Hippocampal formation (tissue), 2 donors: Measurements from ENCODE around the gene CCDC171.
"Not testable (repeated sequence)": the region's sequence is repeated elsewhere in the genome, so short reads cannot be mapped to it uniquely, and the experiment has no call there.

Experiments
- DNase-seq, 2 donors: peaks; one replicate each; lab custom pipeline; 2025; lab: John Stamatoyannopoulos, UW

The CCDC171 gene

DNA sequence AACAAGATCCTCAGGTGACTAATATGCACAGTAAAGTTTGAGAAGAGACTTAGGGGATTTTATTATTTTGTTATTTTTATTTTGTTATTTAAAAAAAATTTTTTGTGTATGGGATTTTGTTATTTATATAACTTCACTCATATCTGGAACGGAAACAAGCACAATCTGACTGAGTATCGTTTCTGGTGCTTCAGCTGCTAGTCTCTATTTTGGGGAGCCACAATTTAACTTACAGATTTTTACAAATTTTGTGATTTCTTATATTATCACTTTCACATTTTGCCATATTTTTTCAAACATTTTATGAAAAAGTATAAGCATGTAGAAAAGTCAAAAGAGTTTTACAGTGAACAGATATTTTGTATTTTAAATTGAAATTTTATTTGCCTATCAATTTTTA lies 208.7 kb downstream of the CCDC171 start:
- DNase-seq, result no peak

DNA sequence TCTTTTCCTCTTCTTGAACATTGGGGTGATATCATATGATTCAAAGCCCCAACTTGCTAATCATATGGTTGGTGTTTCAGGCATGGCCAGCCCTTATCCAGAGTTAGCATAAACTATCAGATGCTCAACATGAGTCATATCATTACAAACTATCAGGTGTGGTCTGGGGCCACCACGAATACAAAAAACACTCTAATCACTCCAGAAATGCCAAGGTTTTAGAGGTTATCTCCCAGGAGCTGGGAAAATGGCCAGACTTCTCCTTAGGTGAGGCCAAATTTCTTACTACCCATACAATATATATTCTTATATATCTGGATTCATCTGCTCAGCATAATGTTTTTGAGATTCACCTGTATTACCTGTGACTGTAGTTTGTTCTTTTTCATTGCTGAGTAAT lies 210.5 kb downstream of the CCDC171 start:
- DNase-seq, result no peak

DNA sequence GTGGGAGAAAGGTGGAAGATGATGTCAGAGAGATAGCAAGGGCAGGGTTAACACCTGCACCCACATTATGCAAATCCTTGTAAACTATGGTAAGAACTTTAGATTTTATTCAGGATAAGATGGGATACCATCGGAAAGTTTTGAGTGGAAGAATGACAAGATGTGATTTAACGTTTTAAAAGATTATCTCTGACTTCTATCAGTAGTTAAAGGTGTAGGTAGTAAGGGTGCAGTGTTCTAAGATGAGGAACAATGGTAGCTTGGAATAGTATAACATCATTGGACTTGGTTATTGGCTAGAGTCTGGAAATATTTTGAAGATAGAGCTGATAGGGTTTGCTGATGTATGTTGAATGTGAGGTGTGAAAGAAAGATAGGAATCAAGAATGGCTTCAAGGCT lies 211.3 kb downstream of the CCDC171 start:
- DNase-seq, result no peak

DNA sequence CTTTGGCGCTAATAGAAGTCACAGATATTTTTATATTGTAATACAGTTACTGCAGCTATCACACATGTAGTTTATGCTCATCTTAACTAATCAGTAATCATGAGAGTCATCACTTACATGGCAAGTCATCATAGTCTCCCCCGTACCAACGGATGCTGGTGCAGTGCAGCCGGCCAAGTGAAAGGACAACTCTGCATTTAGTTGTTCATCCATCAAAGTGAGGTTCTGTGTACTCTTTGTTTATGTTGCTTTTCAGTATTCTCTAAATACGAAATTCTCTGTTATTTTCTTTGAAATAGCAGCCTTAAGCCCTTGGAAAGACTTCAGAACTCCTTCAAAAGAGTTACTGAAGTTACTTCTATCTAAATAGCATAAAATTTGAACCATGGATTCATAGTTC lies 216.7 kb downstream of the CCDC171 start:
- DNase-seq, result no peak

DNA sequence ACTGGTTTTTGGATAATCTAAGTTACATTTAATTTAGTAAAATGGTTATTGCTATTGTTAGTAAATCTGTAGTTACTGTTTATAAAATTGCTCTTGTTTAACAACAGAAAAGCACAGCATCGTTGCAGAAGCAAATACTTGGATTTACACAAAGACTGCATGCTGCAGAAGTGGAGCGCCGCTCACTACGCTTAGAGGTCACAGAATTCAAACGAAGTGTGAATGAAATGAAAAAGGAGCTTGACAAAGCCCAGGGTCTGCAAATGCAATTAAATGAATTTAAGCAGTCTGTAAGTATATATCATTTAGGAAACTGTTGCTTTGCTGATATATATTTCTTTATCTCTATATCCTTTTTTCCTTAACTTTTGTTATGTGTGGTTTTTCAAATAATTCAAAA lies 226.0 kb downstream of the CCDC171 start:
- DNase-seq, result no peak

DNA sequence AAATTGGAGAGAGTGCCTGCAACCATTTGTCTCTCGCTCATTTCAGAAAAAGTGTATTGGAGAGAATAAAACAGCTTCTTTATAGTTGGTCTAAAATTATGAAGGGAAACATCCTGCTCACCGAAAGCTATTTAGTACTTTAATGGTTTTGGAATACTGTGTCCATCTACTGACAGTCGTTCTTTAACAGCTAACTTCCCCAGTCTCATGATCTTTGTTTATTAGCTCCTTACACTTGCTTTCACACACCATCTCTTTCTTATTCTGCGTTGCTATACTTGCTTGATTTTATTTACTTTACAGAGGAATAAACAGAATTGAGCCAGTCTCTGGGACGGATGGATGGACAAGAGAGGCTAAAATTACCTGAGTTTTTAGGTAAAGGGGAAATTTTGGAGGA lies 229.3 kb downstream of the CCDC171 start:
- no peak for DNase-seq

DNA sequence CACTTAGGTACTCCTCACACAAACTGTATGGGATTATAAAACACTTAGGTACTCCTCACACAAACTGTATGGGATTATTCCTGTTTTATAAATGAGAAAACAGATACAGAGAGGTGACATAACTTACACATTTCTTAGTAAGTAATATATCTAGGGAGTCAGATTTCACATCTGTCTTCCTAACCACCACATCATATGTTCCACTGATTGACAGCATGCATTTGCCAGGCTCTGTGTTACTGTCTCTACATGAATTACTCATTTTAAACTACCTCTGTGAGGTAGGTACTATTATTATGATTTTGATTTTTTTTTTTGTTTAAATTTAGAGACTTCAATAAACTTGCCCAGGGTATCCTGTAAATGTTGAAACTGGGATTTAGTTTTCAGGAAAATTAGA lies 232.7 kb downstream of the CCDC171 start:
- DNase-seq, result no peak

DNA sequence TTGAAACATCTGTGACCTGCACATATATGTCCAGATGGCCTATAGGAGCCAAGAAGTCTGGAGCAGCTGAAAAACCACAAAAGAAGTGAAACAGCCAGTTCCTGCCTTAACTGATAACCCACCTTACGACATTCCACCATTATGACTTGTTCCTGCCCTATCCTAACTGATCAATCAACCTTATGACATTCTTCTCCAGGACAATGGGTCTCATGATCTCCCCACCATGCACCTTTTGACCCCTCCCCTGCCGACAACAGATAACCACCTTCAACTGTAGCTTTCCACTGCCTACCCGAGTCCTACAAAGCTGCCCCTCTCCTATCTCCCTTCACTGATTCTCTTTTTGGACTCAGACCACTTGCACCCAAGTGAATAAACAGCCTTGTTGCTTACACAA lies 233.8 kb downstream of the CCDC171 start:
- DNase-seq, result no peak

DNA sequence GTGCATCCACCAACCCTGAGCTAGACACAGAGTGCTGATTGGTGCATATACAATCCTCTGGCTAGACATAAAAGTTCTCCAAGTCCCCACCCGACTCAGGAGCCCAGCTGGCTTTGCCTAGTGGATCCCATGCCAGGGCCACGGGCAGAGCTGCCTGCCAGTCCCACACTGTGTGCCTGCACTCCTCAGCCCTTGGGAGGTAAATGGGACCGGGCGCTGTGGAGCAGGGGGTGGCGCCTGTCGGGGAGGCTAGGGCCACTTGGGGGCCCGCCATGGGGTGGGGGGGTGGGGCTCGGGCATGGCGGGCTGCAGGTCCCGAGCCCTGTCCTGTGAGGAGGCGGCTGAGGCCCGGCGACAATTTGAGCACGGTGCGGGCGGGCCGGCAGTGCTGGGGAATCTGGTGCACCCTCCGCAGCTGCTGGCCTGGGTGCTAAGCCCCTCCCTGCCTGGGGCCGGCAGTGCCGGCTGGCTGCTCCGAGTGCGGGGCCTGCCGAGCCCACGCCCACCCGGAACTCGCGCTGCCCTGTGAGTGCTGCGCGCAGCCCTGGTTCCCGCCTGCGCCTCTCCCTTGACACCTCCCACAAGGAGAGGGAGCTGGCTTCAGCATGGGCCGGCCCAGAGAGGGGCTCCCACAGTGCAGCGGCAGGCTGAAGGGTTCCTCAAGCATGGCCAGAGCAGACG lies 257.5 kb downstream of the CCDC171 start:
- DNase-seq, result not testable (repeated sequence)

DNA sequence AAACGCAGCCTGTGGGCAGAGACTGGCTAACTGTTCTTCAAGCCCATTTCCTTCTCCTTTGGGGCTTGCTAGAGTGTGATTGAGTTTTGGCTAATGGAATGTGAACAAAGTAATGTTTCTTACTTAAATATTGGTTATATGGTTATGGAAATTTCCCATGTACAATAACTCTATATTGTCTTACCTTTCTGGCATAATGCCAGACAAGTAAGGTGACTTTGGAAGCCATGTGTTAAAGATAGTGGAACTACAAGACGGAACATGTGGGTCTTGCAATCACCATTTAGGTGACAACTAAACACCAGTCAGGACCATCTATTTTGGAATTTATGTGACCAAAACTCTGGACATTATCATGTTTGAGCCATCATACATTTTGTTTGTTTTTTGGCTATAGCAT lies 260.2 kb downstream of the CCDC171 start:
- no peak for DNase-seq

DNA sequence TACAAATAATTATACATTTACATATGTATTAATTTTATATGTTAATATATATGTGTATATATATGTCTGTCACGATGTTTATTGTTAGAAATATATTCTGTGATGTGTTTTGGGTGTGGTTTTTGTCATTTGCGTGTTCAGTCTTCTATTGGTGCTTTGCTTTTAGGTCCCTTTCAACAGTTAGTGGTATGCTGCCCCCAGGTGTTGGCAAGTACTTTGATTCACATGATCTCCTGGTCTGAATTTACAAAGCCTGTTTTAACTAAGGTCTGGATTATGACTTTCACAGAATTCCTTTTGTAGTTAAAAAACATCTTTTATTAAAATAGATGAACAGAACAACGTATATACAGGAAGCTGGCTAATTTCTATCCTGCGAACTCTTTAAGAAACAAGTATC lies 271.5 kb downstream of the CCDC171 start:
- no peak for DNase-seq

DNA sequence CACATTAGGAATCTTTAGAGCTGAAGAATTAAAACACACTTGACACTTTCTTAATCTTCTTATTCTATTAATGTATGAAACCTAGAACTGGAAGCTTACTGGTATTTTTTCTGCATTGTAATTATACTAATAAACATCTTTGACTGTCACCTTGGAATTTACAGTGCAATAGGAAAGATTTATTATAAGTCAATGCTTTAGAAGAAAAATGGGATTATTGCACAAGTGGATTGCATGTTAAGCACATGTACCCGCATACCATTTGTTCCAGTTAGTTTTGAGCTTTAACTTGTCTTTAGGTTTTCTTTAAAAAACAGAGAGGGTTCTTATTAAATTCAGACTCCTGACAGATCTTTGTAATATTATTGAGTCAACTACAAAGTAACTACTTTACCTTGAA lies 278.5 kb downstream of the CCDC171 start:
- no peak for DNase-seq

DNA sequence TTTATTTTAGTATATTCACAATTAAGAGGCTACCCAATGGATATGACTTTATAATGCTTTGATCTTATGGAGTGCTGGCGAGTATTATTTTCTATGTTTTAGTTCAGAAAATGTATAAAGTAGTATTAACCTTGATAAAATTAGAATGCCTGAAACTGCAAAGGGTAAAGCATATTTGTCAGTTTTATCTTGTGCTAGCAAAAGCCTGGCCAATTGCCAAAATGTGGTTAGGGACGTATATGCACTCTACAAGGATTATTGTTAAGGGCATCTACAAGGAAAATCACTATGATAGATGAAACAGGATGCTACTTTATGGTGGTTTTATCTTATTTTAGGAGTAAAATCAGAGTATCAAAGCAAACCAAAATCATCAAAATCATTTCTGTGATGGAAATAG lies 281.7 kb downstream of the CCDC171 start:
- no peak for DNase-seq

DNA sequence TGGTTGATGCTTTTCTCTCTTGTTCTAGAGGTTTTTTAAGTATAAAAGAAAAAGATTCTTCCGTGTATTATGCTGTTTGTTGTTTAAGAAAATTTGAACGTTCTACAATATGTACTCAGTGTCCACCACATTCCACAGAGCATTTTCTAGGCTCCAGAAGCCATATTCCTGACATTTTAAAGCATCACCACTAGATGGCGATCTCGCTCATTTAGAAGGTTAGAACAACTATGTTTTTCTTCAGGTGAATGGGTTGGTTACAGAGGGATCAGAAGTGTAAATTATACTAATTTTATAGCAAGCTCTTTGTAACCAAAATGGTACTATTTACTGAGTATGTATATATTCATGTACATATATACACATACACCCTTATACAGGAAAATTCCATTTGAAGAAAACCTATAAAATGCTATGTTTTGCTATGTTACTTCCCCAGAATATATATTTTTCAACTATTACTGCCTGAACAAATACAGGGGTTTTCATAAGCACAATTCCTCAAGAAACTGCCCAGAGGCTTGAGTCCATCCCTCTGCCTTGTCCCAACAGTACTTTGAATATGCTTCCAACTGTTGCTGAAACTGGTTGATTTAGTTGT lies 284.3 kb downstream of the CCDC171 start:
- DNase-seq, result peak in 1 of 2 donors; percentile 0

DNA sequence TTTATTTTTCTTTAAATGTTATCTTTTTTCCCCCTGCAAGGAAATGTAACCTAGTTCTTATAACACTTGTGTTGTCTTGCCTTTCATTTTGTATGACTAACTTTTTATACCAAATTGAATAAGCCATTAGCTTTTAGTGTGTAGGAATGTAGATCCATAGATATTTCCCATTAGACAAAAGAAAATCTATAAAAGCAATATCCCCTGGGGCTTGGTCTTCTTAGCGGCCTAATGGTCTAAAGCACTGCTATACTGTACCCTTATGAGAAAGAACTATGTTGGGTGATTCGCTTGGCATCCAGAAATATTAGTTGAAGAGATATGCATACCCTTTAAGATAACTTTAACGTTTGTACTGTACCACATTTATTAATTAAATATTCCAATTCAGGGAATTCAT lies 289.2 kb downstream of the CCDC171 start:
- no peak for DNase-seq

DNA sequence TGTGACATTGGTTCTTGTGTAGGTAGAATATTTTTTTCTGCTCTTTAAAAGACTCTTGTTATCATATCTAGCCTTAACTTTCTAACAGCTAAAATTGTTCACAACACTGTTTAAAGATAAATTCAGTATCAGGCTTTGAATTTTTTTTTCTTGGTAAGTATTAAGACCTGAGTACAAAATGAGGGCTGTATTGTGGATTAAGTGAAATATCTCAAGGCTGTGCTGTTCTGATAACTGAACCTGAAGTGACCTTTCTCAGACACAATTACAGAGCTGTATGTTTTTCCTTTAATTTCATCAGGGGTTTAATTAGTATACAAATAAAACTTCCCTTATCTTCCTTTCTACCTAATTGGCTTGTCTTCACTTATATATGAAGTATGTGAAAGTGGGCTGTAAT lies 290.5 kb downstream of the CCDC171 start:
- DNase-seq, result no peak

DNA sequence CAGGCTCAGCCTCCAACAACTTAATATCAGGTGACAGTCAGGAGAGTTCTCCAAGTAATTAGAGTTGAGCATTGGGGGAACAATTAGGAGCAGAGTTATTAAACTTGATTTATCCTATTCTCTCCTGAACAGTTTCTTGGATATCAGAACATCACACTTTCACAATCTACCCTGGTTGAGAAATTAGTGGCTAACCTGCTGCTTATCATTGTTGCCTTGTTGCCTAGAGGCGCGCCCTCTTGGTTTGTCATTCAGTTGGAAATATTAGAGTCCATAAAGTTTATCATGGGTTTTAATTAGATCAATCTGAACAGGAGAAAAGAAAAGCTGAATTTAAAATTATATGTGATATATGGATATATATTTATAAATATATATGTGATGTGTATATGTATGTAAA lies 291.1 kb downstream of the CCDC171 start:
- DNase-seq, result no peak

DNA sequence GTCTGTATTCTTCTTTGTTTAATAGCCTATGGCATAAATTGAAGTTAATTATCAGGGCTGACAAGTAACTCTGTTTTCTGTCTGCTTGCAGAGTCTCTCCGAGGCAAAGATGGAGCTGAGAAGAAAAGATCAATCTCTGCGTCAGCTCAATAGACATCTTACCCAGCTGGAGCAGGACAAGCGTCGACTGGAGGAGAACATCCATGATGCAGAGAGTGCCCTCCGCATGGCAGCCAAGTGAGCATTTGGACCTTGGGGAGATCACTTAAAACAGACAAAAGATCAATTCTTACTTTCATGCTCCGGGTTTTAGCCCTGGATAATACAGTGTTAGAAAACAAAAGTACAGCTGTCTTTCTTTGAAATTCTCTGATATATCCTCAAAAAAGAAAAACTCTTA lies 293.8 kb downstream of the CCDC171 start:
- DNase-seq, result no peak

DNA sequence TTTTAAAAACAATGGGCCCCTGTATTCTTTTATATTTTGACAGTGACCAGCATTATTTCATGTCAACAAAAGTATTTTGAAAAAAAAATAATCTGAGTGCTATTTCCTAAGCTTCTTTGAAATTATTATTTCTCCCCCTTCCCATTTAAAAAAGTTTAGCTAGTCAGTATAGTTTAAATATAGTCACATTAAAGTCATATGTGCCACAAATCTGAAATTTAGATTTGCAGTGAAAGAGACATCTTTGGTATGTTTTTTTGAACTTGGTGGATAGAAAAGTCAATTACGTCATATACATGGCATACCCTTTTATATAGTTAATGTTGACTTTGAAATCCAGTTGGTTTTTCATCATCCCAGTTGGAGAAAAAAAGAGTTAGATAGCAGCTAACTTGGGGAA lies 297.0 kb downstream of the CCDC171 start:
- DNase-seq, result no peak

DNA sequence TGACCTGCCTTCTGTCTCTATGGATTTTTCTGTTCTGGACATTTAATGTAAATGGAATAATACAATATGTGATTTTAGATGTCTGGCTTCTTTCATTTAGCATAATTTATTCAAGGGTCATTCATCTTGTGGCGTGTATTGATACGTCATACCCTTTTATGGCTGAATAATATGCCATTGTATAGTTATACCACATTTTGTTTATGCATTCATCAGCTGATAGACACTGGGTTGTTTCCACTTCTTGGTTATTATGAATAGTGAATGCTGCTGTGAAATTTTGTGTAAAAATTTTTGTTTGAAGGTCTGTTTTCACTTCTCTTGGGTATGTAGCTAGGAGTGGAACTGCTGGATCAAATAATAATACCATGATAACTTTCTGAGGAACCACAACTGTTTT lies 298.9 kb downstream of the CCDC171 start:
- DNase-seq, result no peak

DNA sequence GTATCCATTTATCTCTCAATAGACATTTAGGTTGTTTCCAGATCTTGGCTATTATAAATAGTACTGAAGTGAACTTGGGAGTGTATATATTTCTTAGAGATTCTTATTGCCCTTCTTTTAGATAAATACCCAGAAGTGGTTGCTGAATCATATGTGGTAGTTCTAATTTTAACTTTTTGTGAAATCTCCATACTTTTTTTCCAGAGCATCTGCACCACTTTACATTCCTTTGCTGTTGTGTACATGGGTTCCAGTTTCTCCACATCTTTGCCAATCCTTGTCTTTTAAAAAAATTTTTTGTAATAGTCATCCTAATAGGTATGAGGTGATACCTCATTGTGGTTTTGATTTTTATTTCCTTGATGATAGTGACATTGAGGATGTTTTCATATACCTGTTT lies 303.7 kb downstream of the CCDC171 start:
- DNase-seq, result no peak

DNA sequence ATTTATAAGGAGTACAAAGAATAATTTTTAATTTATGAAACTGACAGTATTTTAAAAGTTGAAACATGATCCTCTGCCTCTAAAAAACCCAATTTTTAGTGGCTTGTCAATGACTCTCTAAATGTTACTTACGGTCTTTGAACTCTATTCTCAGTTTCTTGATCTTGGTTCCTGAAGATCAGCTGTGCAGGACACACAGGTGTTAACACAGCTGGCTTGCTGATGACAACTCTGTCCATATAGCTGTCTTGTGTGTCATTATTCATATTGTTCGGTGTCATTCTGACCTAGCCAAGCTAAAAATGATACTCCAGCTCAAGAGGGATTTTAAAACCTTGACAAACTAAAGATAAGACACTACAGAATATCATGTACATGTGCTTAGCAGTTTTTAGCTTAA lies 314.5 kb downstream of the CCDC171 start:
- DNase-seq, result no peak

DNA sequence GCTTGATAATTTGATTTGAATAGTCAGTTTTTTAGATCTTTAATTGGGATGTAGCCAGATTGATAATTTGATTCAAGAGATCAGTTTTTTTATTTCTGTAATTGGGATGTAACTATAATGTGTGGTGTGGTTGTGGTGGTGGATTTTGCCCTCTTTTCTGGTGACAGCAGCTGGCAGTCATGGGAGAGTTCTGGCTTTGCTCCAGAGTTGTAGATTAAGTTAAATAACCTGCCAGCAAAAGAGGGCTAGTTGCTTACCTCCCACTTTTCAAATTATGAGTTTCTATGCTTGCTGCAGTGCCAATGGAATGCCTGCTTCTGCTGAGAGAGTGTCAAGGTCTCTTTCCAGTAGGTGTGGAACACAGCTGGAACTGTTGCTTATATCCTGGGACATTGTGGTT lies 315.1 kb downstream of the CCDC171 start:
- no peak for DNase-seq

DNA sequence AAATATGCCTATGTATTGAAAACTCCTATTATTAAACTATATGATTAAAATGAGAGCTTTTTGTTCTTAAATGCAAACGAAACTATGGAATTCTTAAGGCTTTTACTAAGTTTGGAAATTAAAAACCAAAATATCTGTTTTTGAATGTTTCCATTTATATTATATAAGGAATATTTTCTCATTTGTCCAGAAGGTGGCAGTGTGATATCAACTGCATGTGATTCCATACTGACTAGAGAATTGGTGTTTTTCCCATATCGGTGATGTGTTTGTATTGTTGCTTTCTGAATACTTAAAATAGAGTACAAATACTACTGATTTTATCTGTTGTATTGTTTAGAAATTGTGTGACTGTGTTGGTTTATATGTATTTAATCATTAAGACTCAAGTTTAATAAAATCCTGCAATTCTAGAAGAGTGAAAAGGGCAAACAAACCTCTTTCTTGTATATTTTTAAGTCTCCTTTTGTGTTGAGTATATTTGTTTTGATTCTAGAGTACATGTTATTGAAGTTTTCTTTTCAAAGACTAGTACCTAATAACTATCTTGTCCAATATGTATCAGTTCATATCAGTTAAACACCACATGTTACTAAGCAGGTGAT lies 320.8 kb downstream of the CCDC171 start:
- DNase-seq, result peak in 1 of 2 donors; percentile 62
